ENCODE data around the gene ESR2. TPM values are rescaled to one million over a fixed set of nuclear protein-coding genes. Genes with fewer than 3 reads are reported as not detected.

The ESR2 gene
- total and polyA plus RNA-seq, 2 of the 8 experiments (the other 6 are each of a cell fraction or from before 2014, with no cell fraction given), result 0.19 to 0.23 TPM

GRCh38 chr14:64233531-64234190 lies 60.5 kb downstream of the ESR2 start:
- Histone ChIP-seq H3K4ac (replicated peaks; ENCODE audit: insufficient read length, low read depth, low read length) (no peak overlapping the region), H2BK120ac (replicated peaks; ENCODE audit: low read depth, low read length) (no peak overlapping the region), H3K9me3 (ENCODE audit: insufficient read depth in 2 of 2, low read depth in 1 of 2, low read length in 1 of 2) (no peaks in the 10 kb centered on the region), H2BK5ac (ENCODE audit: low read depth, low read length) (no peak overlapping the region), H2AK5ac (ENCODE audit: low read depth, low read length) (no peak overlapping the region), H2BK20ac (ENCODE audit: low read length) (no peak overlapping the region), H3K4me2 (ENCODE audit: insufficient read depth in 1 of 2, low read depth in 2 of 2, low read length in 2 of 2) (no peak overlapping the region), H2BK15ac (ENCODE audit: low read length) (no peak overlapping the region), H3K18ac (ENCODE audit: extremely low read depth, low read length) (no peak overlapping the region), H3K9ac (replicated peaks in 1 of 4; ENCODE audit: extremely low read depth in 1 of 4, low read depth in 3 of 4, low read length in 3 of 4) (no peak overlapping the region), H4K20me1 (replicated peaks in 1 of 2; ENCODE audit: control insufficient read depth in 1 of 2, insufficient read depth in 2 of 2, low read length in 2 of 2) (peaks cover 0 to 1% of the 10 kb centered on the region in 2 experiments), H2AFZ (ENCODE audit: low read length) (no peak overlapping the region), H3K27me3 (replicated peaks in 1 of 4; ENCODE audit: control insufficient read depth in 3 of 4, extremely low read depth in 1 of 4, insufficient read depth in 3 of 4, low read length in 3 of 4) (no peaks in the 10 kb centered on the region), H3K4me1 (replicated peaks in 1 of 4; ENCODE audit: control insufficient read depth in 3 of 4, insufficient read depth in 4 of 4, low read length in 3 of 4) (no peaks in the 10 kb centered on the region), H4K91ac (replicated peaks; ENCODE audit: insufficient read length, low read length) (no peak overlapping the region), H4K5ac (ENCODE audit: insufficient read length, low read depth, low read length) (no peak overlapping the region), H3K14ac (ENCODE audit: insufficient read length) (no peak overlapping the region), H4K8ac (ENCODE audit: extremely low read depth, insufficient read depth, low read length) (no peak overlapping the region), H2BK12ac (ENCODE audit: low read depth, low read length) (no peak overlapping the region), H3K36me3 (ENCODE audit: control insufficient read depth in 2 of 4, insufficient read depth in 4 of 4, low read length in 3 of 4) (peaks cover 0 to 13% (median 3%) of the 10 kb centered on the region in 4 experiments; a peak in 5 of 8 replicates), H3K79me1 (ENCODE audit: low read depth, low read length) (no peaks in the 10 kb centered on the region), H3K23ac (ENCODE audit: insufficient read length) (no peak overlapping the region), H3K79me2 (ENCODE audit: control insufficient read depth in 1 of 2, insufficient read depth in 2 of 2, low read length in 2 of 2) (no peaks in the 10 kb centered on the region), H3K4me3 (ENCODE audit: extremely low read depth in 1 of 4, insufficient read depth in 2 of 4, low read depth in 3 of 4, low read length in 4 of 4) (no peak overlapping the region), H3K27ac (ENCODE audit: low read depth, low read length) (no peak overlapping the region), H3K23me2 (ENCODE audit: low read depth, low read length) (no peaks in the 10 kb centered on the region), H3K56ac (replicated peaks; ENCODE audit: insufficient read length, low read depth, low read length) (no peak overlapping the region)
- no peak for FAIRE-seq
- DNase-seq (ENCODE audit: low read depth in 1 of 2, low spot score in 2 of 2), result no peak
- CTCF ChIA-PET (ENCODE audit: partially characterized antibody), result interaction anchor here (0.6 to 2.7 kb wide), 5 partner anchors 34 to 71 kb away, joined by 3 to 7 read pairs (median 3); no protein-coding TSS in a partner anchor
- 93% methylated on average over 4 of the region's 4 CpGs; no CpG with 5 or more reads in 1 of the 2 experiments for WGBS, 2 experiments (ENCODE audit: extremely low coverage in 1 of 2, insufficient coverage in 1 of 2, insufficient read length in 1 of 2, insufficient replicate concordance in 2 of 2, low coverage in 1 of 2, low lambda C conversion rate in 2 of 2, missing lambda C conversion rate in 1 of 2)
- POLR2A ChIA-PET (ENCODE audit: partially characterized antibody), result interaction anchor here (1.3 kb wide), 1 partner anchor 10 kb away, joined by 4 read pairs; no protein-coding TSS in a partner anchor
- TF ChIP-seq TEAD4 (IDR thresholded peaks at IDR 0.05; ENCODE audit: low read depth, low read length) (no peak), CBX8 (IDR thresholded peaks at IDR 0.05; ENCODE audit: borderline replicate concordance, low read depth, low read length) (no peak), KDM1A (IDR thresholded peaks at IDR 0.05; ENCODE audit: borderline replicate concordance, low read length) (no peak), BCL11A (IDR thresholded peaks at IDR 0.05; ENCODE audit: low read depth in 2 of 2, low read length in 2 of 2) (no peak), POLR2AphosphoS5 (IDR thresholded peaks at IDR 0.05; ENCODE audit: low read depth, low read length) (no peak), SIRT6 (IDR thresholded peaks at IDR 0.05; ENCODE audit: low read length) (no peak), FOSL1 (IDR thresholded peaks at IDR 0.05; ENCODE audit: insufficient read depth, low read depth, low read length) (no peak), SP2 (IDR thresholded peaks at IDR 0.05; ENCODE audit: low read length) (no peak), SP1 (IDR thresholded peaks at IDR 0.05; ENCODE audit: low read depth, low read length) (no peak), KDM5A (IDR thresholded peaks at IDR 0.05; ENCODE audit: low read length) (no peak), NANOG (IDR thresholded peaks at IDR 0.05; ENCODE audit: insufficient read depth, low read depth, low read length, poor library complexity, severe bottlenecking) (no peak), RFX5 (IDR thresholded peaks at IDR 0.05; ENCODE audit: borderline replicate concordance, low read depth, low read length) (no peak), BRCA1 (IDR thresholded peaks at IDR 0.05; ENCODE audit: low read depth, low read length) (no peak), SUZ12 (IDR thresholded peaks at IDR 0.05; ENCODE audit: low read length) (no peak), NRF1 (IDR thresholded peaks at IDR 0.05; ENCODE audit: low read depth, low read length) (no peak)
